PFSK-1 (cell line): ENCODE measurements around the gene C3.

Experiments
- FOXP2 ChIP-seq: optimal IDR thresholded peaks from 2 replicates; pipeline ENCODE3; 2011; ENCODE audit warnings: borderline replicate concordance, control low read depth, inconsistent platforms; ENCODE audit not compliant: insufficient read depth; ENCODE audit errors: extremely low read length, extremely low read depth
- POLR2AphosphoS5 ChIP-seq: IDR thresholded peaks from 2 replicates; pipeline ENCODE4 v1.6.1; 2012; ENCODE audit warnings: low read depth, mild to moderate bottlenecking, control low read depth, low read length, moderate library complexity
- REST ChIP-seq, 2 experiments: IDR thresholded peaks; 2 replicates each; pipeline versions ENCODE4 v1.6.1 to v1.8.0; 2011 to 2012; ENCODE audit warnings: low read depth in 2 of 2, low read length in 2 of 2, control low read depth in 1 of 2, inconsistent platforms in 1 of 2, mild to moderate bottlenecking in 1 of 2, moderate library complexity in 1 of 2; ENCODE audit not compliant: insufficient read depth in 1 of 2
- TAF1 ChIP-seq: IDR thresholded peaks from 2 replicates; pipeline ENCODE4 v1.6.1; 2012; ENCODE audit warnings: low read length, control low read depth, borderline replicate concordance; ENCODE audit not compliant: insufficient read depth

- no peak for TF ChIP-seq TAF1
- TF ChIP-seq POLR2AphosphoS5: no peak
- no peak for TF ChIP-seq FOXP2
- TF ChIP-seq REST (IDR thresholded peaks at IDR 0.05; ENCODE audit: insufficient read depth in 1 of 2, low read depth in 2 of 2, low read length in 2 of 2): no peak
Measured at GRCh38 chr19:6687114-6687513, 33.3 kb downstream of the C3 start.
